Esophagus muscularis mucosa (tissue), 4 donors: ENCODE results near the gene WWC1.

ENCODE experiments used
- EP300 ChIP-seq: sonication (generic); formaldehyde crosslinking; IDR thresholded peaks from one replicate; pipeline ENCODE4 v1.6.1; 2017; ENCODE audit warnings: antibody characterized with exemption
- POLR2A ChIP-seq: fragments of 450-650 bp; IDR thresholded peaks from one replicate; pipeline ENCODE4 v1.6.1; 2017; ENCODE audit warnings: antibody characterized with exemption, moderate library complexity, mild to moderate bottlenecking, low read depth
- TF ChIP-seq, protein P1 (sequence below), 3 experiments: fragments of 200-600 bp in 2 of 3; fragments of 450-650 bp in 1 of 3; sonication (generic) in 2 of 3; IDR thresholded peaks; one replicate each; pipeline ENCODE4 v1.5.1; 2017 to 2019; ENCODE audit warnings: antibody characterized with exemption in 3 of 3, mild to moderate bottlenecking in 2 of 3, moderate library complexity in 1 of 3

GRCh38 chr5:168266016-168266415, 25.4 kb upstream of the WWC1 start:
- TF ChIP-seq, protein P1, sequence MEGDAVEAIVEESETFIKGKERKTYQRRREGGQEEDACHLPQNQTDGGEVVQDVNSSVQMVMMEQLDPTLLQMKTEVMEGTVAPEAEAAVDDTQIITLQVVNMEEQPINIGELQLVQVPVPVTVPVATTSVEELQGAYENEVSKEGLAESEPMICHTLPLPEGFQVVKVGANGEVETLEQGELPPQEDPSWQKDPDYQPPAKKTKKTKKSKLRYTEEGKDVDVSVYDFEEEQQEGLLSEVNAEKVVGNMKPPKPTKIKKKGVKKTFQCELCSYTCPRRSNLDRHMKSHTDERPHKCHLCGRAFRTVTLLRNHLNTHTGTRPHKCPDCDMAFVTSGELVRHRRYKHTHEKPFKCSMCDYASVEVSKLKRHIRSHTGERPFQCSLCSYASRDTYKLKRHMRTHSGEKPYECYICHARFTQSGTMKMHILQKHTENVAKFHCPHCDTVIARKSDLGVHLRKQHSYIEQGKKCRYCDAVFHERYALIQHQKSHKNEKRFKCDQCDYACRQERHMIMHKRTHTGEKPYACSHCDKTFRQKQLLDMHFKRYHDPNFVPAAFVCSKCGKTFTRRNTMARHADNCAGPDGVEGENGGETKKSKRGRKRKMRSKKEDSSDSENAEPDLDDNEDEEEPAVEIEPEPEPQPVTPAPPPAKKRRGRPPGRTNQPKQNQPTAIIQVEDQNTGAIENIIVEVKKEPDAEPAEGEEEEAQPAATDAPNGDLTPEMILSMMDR (IDR thresholded peaks at IDR 0.05) = no peak
- TF ChIP-seq POLR2A = no peak
- TF ChIP-seq EP300 = no peak
